Activated B cell treated with CpG ODN at 0.5 μM for 24 hours (primary cell): ENCODE results near the gene OR10H1. TPM values are rescaled to one million over a fixed set of nuclear protein-coding genes. Genes with fewer than 3 reads are reported as not detected.
"Not testable (repeated sequence)": the region's sequence is repeated elsewhere in the genome, so short reads cannot be mapped to it uniquely, and the experiment has no call there.

ENCODE experiments used
- ATAC-seq: fragments of 200-7000 bp; cut with Tn5 transposase; one replicate; pipeline ENCODE4 v1.10.0; 2021; ENCODE audit warnings: low read depth, mild to moderate bottlenecking, moderate library complexity
- CTCF ChIA-PET: fragments of 350-600 bp; sonication (Branson Sonifier 250); formaldehyde crosslinking; loops from one replicate; lab custom pipeline; 2021; ENCODE audit warnings: antibody characterized with exemption; lab: Charles Lee
- POLR2A ChIA-PET: fragments of 350-600 bp; sonication (Branson Sonifier 250); formaldehyde crosslinking; loops from one replicate; lab custom pipeline; 2021; ENCODE audit warnings: antibody characterized with exemption; lab: Charles Lee
- DNase-seq: peaks from one replicate; pipeline ENCODE4 v3.0.0; 2022
- H3K27ac Mint-ChIP-seq: one replicate; pipeline ENCODE4 v1.8.0; 2020; ENCODE audit warnings: mixed read lengths
- H3K27me3 Mint-ChIP-seq: one replicate; pipeline ENCODE4 v1.8.0; 2021; ENCODE audit warnings: mixed read lengths
- H3K36me3 Mint-ChIP-seq: one replicate; pipeline ENCODE4 v1.8.0; 2021; ENCODE audit warnings: low read depth, mixed read lengths
- H3K4me1 Mint-ChIP-seq: one replicate; pipeline ENCODE4 v1.8.0; 2021; ENCODE audit warnings: mixed read lengths
- H3K4me3 Mint-ChIP-seq: one replicate; pipeline ENCODE4 v1.8.0; 2020; ENCODE audit warnings: mild to moderate bottlenecking, mixed read lengths
- H3K9me3 Mint-ChIP-seq: one replicate; pipeline ENCODE4 v1.8.0; 2020; ENCODE audit warnings: mixed read lengths
- CTCF ChIP-seq: fragments of 200-600 bp; IDR thresholded peaks from one replicate; pipeline ENCODE4 v1.8.0; 2022; ENCODE audit warnings: antibody characterized with exemption, mild to moderate bottlenecking
- intact Hi-C: fragments of 100-400 bp; cut with micrococcal nuclease; formaldehyde crosslinking; loops from one replicate; pipeline ENCODE4 v1.15.1; 2024
- total RNA-seq: library from RNA; stranded (reverse); gene quantifications from 2 replicates; pipeline ENCODE4 v1.2.3, GENCODE V29; 2022

Gene OR10H1
- total RNA-seq, 1 donor from 2014 or later, result not detected

GRCh38 chr19:15813916-15814315 is 1.5 kb downstream of the OR10H1 start:
- CTCF ChIA-PET, result no interaction called here
- Mint-ChIP-seq H3K4me3 (no peak overlapping the region), H3K36me3 (no peaks in the 10 kb centered on the region), H3K4me1 (no peaks in the 10 kb centered on the region), H3K27me3 (peaks cover 36% of the 10 kb centered on the region), H3K9me3 (no peaks in the 10 kb centered on the region), H3K27ac (no peak overlapping the region)
- no peak for ATAC-seq
- DNase-seq, result no peak
- POLR2A ChIA-PET, result no interaction called here
- TF ChIP-seq CTCF, result no peak
- intact Hi-C loops, result no loop called here

GRCh38 chr19:15812060-15812722 is 3.3 kb downstream of the OR10H1 start:
- intact Hi-C loops, result loop anchor here (1.0 kb wide), 1 partner anchor 370 kb away; no protein-coding TSS in a partner anchor
- CTCF ChIA-PET, result interaction anchor here (1.2 kb wide), 1 partner anchor 373 kb away, joined by 4 read pairs; the partner anchor contains the start of gene FAM32A
- Mint-ChIP-seq H3K36me3 (no peaks in the 10 kb centered on the region), H3K4me1 (no peaks in the 10 kb centered on the region), H3K27ac (no peak overlapping the region), H3K27me3 (peaks cover 40% of the 10 kb centered on the region), H3K9me3 (no peaks in the 10 kb centered on the region), H3K4me3 (no peak overlapping the region)
- DNase-seq (no peak), ATAC-seq (no peak)
- POLR2A ChIA-PET, result interaction anchor here (0.6 kb wide), 1 partner anchor 370 kb away, joined by 3 read pairs; no protein-coding TSS in a partner anchor
- TF ChIP-seq CTCF, result no peak

- H3K9me3 Mint-ChIP-seq, result no peaks in the 10 kb centered on the region
- ChIA-PET POLR2A (interaction anchor here (0.6 kb wide), 1 partner anchor 371 kb away, joined by 3 read pairs; no protein-coding TSS in a partner anchor), CTCF (interaction anchor here (1.2 kb wide), 1 partner anchor 373 kb away, joined by 4 read pairs; the partner anchor contains the start of gene FAM32A)
- no peak for TF ChIP-seq CTCF
- no peaks in the 10 kb centered on the region for H3K36me3 Mint-ChIP-seq
- no peak overlapping the region for H3K27ac Mint-ChIP-seq
- H3K4me1 Mint-ChIP-seq, result no peaks in the 10 kb centered on the region
- ATAC-seq, result no peak
- intact Hi-C loops, result no loop called here
- peaks cover 44% of the 10 kb centered on the region for H3K27me3 Mint-ChIP-seq
- no peak overlapping the region for H3K4me3 Mint-ChIP-seq
- DNase-seq, result no peak
Measured at GRCh38 chr19:15811476-15811875, 4.0 kb downstream of the OR10H1 start.

DNA sequence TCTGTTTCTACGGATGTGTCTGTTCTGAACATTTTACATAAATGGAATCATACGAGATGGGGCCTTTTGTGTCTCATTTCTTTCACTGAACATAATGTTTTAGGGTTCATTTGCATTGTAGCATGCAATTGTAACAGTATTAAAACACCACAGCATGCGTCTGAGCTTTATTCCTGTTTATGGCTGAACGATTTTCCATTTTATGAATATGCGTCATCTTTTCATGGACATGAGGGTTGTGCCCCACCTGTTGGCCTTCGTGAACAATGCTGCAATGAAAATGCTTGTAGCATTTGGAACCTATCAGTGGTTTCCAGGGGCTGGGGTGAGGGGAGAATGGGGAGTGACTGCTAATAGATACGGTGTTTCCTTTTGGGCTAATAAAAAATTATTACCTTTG is 5.1 kb downstream of the OR10H1 start:
- intact Hi-C loops, result no loop called here

GRCh38 chr19:15794279-15794678 is 21.2 kb downstream of the OR10H1 start:
- H3K27ac Mint-ChIP-seq, DNase-seq, H3K4me1 Mint-ChIP-seq, H3K36me3 Mint-ChIP-seq, H3K4me3 Mint-ChIP-seq, ATAC-seq, POLR2A ChIA-PET, intact Hi-C loops, H3K9me3 Mint-ChIP-seq, CTCF ChIA-PET: not testable (repeated sequence)
- peaks cover 23% of the 10 kb centered on the region for H3K27me3 Mint-ChIP-seq

More for the DNA sequence above, 5.1 kb downstream of the OR10H1 start:
- Mint-ChIP-seq H3K27ac (no peak overlapping the region), H3K36me3 (no peaks in the 10 kb centered on the region), H3K4me3 (no peak overlapping the region), H3K4me1 (no peaks in the 10 kb centered on the region), H3K27me3 (peaks cover 41% of the 10 kb centered on the region), H3K9me3 (no peaks in the 10 kb centered on the region)
- ChIA-PET POLR2A (interaction anchor here (0.7 kb wide), 1 partner anchor 12 kb away, joined by 7 read pairs; no protein-coding TSS in a partner anchor), CTCF (no interaction called here)
- no peak for TF ChIP-seq CTCF
- ATAC-seq (no peak), DNase-seq (no peak)
